Heart left ventricle (tissue), 13 donors: ENCODE measurements around the gene CFAP43.
"Not testable (repeated sequence)": the region's sequence is repeated elsewhere in the genome, so short reads cannot be mapped to it uniquely, and the experiment has no call there.

Source experiments
- POLR2A ChIP-seq, 2 donors: fragments of 450-650 bp; IDR thresholded peaks; one replicate each; pipeline ENCODE4 v1.6.1; 2017; ENCODE audit warnings: antibody characterized with exemption in 2 of 2, mild to moderate bottlenecking in 2 of 2, moderate library complexity in 2 of 2
- TF ChIP-seq, protein P1 (sequence below), 12 donors: fragments of 200-600 bp; sonication (generic) in 4 of 12; IDR thresholded peaks; one replicate each; pipeline versions ENCODE4 v1.5.0 to v1.8.0; 2018 to 2022; ENCODE audit warnings: antibody characterized with exemption in 12 of 12, mild to moderate bottlenecking in 5 of 12
- donor health status: ischemic (EF 13 %, LVEDD 7.1; RV severe dilation, severe dysfunction).
- donor health status: DM: no; HTN: yes; CAD: no.
- donor health status: DM: no; HTN: no; CAD: no.
- donor health status: ischemic (EF 25% LVEDD 6.9; RV normal size, moderate dysfunction).
- donor health status: ischemic (EF 25% LVEDD 5.7; RV mildly dilated, moderate dysfunction).
- donor health status: ischemic (EF 35%, LVEDD 5.7; RV mildly dilated, moderate dysfunction).
- donor health status: nonischemic (EF 11% LVEDD 7.7; RV severe dilation, severe dysfunction).
- donor health status: DM: yes; HTN: yes; CAD: no.
- donor health status: PGD.
- donor health status: ischemic (EF 29% LVEDD 5.4; RV normal size, mild dysfunction).
- donor health status: nonischemic (EF 23%, LVEDD 6.1; RV moderate dilation, normal function).

DNA sequence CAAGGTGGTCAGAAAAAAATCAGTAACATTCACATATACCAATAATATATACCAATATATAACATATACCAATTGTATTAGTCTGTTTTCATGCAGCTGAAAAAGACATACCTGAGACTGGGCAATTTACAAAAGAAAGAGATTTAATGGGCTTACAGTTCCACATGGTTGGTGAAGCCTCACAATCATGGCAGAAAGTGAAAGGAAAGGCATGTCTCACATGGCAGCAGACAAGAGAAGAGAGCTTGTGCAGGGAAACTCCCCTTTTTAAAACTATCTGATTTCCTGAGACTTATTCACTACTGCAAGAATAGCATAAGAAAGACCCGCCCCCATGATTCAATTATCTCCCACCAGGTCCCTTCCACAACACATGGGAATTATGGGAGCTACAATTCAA lies 58.0 kb downstream of the CFAP43 start:
- TF ChIP-seq, protein P1, sequence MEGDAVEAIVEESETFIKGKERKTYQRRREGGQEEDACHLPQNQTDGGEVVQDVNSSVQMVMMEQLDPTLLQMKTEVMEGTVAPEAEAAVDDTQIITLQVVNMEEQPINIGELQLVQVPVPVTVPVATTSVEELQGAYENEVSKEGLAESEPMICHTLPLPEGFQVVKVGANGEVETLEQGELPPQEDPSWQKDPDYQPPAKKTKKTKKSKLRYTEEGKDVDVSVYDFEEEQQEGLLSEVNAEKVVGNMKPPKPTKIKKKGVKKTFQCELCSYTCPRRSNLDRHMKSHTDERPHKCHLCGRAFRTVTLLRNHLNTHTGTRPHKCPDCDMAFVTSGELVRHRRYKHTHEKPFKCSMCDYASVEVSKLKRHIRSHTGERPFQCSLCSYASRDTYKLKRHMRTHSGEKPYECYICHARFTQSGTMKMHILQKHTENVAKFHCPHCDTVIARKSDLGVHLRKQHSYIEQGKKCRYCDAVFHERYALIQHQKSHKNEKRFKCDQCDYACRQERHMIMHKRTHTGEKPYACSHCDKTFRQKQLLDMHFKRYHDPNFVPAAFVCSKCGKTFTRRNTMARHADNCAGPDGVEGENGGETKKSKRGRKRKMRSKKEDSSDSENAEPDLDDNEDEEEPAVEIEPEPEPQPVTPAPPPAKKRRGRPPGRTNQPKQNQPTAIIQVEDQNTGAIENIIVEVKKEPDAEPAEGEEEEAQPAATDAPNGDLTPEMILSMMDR (IDR thresholded peaks at IDR 0.05) = not testable (repeated sequence)
- TF ChIP-seq POLR2A (IDR thresholded peaks at IDR 0.05) = not testable (repeated sequence)
